NCI-H524 (cell line): ENCODE data around the gene SLU7.
A peak's percentile ranks its signal among the peaks of the same experiment; 100 is the strongest.
"Not testable (repeated sequence)": the region's sequence is repeated elsewhere in the genome, so short reads cannot be mapped to it uniquely, and the experiment has no call there.

Experiments used
- DNase-seq, 2 experiments: peaks; one replicate each; lab custom pipeline; 2025; lab: John Stamatoyannopoulos, UW

SLU7 gene

GRCh38 chr5:160450164-160450932 lies 31.5 kb upstream of the SLU7 start:
- DNase-seq, result no peak

DNA sequence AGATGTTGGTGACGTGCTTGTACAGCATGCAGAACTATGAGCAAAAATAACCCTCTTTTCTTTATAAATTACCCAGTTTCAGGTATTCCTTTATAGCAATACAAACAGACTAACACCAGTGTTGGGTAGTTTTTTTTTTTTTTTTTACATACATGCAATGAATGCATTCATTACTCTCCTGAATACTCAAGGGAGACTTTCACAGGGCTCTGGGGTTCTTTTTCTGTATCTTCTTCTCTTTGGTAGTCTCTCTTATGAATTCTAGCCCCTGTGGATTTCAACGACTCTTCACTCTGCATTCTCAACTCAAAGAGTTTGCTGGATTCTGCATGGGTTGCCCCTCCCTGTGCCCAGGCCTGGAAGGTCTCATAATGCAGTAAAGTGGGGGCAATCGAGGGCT lies 30.6 kb upstream of the SLU7 start:
- DNase-seq, result no peak

GRCh38 chr5:160448886-160449285 lies 30.0 kb upstream of the SLU7 start:
- DNase-seq, result peak; percentile 53 to 70

DNA sequence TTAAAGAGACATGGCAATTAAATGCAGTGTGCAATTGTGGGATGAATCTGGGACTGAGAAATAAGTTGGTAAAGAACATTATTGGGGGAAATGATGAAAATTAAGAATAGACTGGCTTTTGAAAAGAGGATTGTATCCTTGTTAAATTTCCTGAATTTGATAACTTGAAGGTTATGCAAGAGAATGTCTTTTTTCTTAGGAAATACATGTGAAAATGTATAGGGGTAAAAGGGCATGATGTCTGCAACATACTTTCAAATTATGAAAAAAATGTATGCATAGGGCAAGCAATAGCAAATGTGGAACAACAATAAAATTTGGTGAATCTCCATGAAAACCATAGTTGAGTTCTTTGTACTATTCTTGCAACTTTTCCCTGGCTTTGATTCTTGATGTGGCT lies 26.9 kb upstream of the SLU7 start:
- DNase-seq, result no peak

DNA sequence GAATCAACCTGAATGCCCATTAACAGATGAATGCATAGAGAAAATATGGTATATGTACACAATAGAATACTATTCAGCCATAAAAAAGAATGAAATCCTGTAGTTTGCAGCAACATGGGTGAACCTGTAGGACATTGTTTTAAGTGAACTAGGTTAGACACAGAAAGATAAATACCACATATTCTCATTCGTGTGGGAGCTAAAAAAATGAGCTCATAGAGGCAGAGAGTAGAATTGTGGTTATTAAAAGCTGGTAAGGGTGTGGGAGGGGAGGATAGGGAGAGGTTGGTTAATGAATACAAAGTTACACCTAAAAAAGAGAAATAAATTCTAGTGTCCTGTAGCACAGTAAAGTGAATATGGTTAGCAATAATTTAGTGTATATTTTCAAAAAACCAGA lies 26.3 kb upstream of the SLU7 start:
- no peak for DNase-seq

- no peak for DNase-seq
Measured at GRCh38 chr5:160444407-160444806, 25.5 kb upstream of the SLU7 start.

DNA sequence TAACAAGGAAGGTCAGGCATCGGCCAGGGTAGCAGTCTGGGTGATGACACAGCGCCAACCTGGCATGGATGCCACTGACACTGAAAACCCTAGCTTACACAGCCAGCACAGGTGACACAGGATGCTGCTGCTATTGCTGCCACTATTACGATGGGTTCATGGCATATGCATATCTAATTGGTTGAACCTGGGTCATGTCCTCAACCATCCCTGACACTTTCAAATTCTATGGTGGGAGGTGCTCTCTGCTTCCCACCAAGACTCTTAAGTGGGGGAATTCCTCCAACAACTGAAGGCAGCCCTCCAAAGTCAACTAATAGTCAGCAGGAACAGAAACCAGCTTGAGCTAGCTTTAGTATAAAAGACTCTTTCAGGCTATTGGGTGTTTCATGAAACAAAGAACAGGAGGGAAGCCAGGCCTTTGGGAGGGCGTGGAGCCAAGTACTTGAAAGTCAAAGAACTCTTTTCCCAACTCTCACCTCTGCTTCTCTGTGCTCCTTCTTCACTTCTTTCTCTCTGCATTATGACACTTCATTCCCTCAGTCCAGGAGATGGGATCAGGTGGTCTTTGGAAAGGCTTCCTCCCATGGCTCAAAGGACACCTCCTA lies 24.0 kb upstream of the SLU7 start:
- DNase-seq, result no peak

- DNase-seq, result no peak
Measured at GRCh38 chr5:160441311-160441781, 22.5 kb upstream of the SLU7 start.

GRCh38 chr5:160439205-160439600 lies 20.3 kb upstream of the SLU7 start:
- peak; percentile 53 to 87 for DNase-seq

DNA sequence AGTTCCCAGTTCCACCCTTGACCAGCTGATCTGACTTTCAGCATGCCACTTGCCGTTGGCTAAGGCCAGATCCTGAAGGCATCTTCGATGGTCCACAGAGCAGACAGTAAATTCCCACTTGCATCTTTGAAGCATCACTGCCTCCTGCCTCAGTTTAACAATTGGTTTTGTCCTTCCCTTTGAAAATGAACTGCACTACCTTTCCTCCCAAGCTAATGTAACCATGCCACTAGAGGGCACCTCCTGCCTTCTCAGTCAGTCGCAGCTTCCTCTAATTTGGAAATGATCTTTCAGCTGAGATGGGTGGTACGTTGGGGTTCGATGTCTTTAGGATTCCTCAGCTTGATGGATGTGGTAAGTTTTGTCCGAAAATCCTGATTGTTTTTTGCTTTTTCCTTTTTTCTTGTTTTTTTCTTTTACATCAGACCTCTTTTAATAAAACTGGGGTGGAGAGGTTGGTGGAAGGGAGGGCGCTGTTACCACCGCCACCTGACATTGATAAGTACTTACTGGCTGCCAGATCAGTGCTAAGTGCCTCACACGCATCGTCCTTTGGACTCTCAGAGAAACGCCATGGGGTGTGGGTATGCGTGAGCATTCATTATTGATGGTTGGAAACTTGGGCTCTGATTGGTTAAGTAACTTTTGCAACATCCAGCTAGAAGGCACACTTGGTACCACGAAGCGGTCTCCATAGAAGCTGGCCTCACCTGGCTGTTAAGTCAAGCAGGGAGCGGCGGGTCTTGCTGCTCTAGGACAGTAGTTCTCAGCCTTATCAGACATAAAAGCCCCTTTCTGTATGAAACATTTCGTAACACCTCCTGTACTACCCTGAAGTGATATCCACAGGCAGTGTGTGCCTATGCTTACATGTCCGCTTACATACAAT lies 19.7 kb upstream of the SLU7 start:
- peak; percentile 35 to 71 for DNase-seq

GRCh38 chr5:160437271-160437670 lies 18.4 kb upstream of the SLU7 start:
- no peak for DNase-seq

DNA sequence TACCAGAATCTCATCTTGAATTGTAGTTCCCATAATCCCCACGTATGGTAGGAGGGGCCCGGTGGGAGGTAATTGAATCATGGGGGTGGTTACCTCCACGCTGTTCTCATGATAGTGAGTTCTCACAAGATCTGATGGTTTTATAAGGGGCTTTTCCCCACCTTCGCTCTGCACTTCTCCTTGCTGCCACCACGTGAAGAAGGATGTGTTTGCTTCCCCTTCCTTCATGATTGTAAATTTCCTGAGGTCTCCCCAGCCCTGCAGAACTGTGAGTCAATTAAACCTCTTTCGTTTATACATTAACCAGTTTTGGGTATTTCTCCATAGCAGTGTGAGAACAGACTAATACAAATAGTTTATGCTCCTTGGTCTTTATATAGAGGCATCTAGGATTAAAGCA lies 17.8 kb upstream of the SLU7 start:
- not testable (repeated sequence) for DNase-seq

DNA sequence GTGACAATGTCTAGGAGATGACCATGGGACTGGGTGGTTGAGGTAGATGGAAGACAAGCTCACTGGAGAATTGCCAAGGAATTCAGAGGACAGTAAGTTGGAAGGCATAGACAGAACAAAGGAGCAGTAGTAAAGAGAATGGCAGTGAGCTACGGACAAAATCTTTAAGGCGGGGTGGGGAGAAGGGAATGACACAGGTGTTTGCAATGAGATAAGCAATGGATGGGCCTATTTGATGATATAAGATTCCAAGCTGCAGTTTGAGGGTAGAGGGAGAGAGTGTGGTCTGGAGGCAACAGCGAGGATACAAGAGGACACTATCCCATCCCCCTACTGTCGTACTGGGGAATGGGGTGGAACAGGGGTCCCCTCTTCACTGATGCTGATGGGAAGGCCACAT lies 17.1 kb upstream of the SLU7 start:
- no peak for DNase-seq

GRCh38 chr5:160435532-160435931 lies 16.7 kb upstream of the SLU7 start:
- DNase-seq, result no peak

DNA sequence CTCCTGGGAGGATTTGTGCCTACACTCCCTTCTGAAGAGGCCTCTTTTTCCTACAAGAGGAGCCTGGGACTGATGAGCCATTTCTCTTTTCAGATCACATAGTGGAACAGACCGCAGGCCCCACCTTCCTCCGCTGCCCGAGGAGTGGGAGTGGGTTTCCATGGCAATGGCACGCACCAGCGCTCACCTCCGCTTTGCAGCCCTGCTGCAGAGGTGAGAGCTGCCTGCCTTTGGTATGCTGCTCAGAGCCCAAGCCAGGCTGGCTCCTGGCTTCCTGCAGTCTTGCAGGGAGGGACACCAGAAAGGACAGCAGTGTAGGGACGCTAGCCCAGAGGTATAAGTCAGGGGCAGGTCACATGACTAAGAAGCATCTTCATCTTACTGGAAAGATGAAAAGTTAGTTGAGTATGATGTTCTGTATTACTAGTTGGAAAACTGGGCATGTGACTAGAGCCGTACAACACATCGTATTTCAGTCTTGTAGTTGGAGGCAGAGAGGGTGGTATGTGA lies 15.2 kb upstream of the SLU7 start:
- DNase-seq, result peak in 1 of 2 experiments; percentile 69

- no peak for DNase-seq
Measured at GRCh38 chr5:160432787-160433186, 13.9 kb upstream of the SLU7 start.

DNA sequence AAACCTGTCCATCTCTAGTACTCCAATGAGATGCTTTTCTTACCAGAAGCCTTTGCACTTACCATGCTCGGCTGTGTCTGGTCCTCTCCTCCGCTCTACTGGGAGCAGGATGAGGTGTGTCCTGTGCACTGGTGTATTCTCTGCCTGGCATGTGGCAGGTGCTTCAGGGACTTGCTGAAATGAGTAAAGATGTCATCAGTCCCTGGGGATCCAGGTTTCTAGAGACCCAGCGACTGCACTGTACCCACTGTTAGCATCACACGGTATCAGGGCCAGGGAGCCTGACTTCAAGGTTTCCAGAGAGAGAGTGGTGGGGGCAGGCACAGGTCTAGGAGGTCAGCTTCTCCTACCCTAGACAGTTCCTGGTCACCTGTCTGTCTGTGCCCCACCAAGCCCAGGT lies 13.3 kb upstream of the SLU7 start:
- DNase-seq, result no peak

DNA sequence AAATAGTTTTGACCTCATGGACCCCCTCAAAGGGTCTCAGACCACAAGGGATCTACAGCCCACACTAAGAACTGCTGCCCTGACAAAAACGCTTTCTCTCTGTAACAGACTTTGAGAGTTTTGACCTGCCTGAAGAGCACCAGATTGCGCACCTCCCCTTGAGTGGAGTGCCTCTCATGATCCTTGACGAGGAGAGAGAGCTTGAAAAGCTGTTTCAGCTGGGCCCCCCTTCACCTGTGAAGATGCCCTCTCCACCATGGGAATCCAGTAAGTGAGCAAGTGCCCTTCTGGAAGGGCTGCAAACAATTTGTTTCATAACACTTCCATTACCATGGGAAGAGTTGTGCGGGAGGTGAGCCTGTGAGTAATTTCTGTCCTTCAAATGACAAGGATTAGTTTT lies 8.7 kb upstream of the SLU7 start:
- DNase-seq, result peak; percentile 47 to 86

DNA sequence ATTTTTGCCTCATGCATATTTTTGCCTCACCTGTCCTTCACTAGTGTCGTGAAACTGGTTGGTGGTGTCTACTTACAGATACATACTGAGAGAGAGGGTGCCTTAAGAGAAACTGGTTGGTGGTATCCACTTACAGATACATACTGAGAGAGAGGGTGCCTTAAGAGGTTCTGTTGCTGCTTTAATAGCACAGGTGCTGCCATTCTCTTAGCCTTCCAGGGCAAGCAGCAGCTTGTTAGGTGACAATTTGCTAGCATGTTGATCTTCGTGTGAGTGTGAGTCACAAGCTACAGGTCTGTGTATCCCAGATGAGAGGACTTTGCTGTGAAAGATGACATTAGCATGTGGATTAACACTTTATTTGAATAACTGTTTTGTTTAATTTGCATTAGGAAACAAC lies 4.2 kb upstream of the SLU7 start:
- DNase-seq, result peak in 1 of 2 experiments; percentile 53

DNA sequence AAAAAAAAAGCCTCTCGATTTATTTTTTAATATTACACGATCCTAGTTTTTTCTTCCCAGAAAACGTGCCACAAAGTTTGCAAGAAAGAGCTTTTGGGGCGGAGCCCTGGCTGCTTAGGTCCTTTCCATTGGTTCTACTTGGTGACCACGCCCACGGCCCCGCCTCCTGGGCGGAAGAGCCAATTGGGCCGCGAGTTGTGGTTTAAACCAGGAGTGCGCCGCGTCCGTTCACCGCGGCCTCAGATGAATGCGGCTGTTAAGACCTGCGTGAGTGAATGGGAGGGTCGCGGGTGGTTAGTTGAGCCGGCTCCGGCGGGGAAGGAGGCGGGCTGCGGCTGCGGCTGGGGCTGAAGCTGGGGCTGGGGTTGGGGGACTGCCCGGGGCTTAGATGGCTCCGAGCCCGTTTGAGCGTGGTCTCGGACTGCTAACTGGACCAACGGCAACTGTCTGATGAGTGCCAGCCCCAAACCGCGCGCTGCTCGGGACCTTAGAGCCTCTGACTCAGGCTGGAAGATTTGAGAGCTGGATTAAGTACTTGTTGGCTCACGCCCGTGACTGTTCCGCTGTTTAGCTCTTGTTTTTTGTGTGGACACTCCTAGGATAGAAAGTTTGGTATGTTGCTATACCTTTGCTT lies 2.9 kb upstream of the SLU7 start, which contains the start of gene PTTG1:
PTTG1 (plus strand) TSS at position 231 of the 634 bp plus-strand sequence. CDS start 458 bp downstream, outside the sequence.
- DNase-seq, result peak; percentile 96 to 97

DNA sequence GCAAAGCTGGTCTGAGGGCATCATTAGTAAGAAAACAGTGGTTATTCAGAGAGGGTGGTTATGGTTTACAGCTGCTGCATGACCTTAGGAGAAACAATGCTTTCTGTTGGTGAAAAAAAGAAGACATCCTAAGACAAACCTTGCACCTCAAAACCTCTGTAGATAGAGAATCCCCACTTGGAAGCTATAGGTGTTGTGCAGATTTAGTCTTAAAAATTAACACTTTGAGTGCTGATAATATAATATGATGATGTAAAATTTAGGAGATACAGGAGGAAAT lies 1.4 kb upstream of the SLU7 start:
- no peak for DNase-seq
